Upper lobe of left lung (tissue), 6 donors: ENCODE data around the gene FYN. TPM values are rescaled to one million over a fixed set of nuclear protein-coding genes. Genes with fewer than 3 reads are reported as not detected.
A peak's percentile ranks its signal among the peaks of the same experiment; 100 is the strongest.

Experiments used
- ATAC-seq, 2 donors: fragments of 200-7000 bp; cut with Tn5 transposase; one replicate each; pipeline ENCODE4 v1.9.1; 2022; ENCODE audit warnings: mild to moderate bottlenecking in 2 of 2, moderate library complexity in 2 of 2; ENCODE audit not compliant: low FRiP score in 2 of 2
- DNase-seq, 2 donors: peaks; one replicate each; pipeline ENCODE4 v3.0.0-alpha.2; 2019 to 2020
- H3K27ac ChIP-seq, 4 donors: fragments of 200-600 bp; sonication (generic); one replicate each; pipeline ENCODE4 v1.5.1; 2016 to 2019
- H3K27me3 ChIP-seq, 4 donors: fragments of 200-600 bp; sonication (generic); one replicate each; pipeline ENCODE4 v1.5.1; 2017 to 2019
- H3K36me3 ChIP-seq, 4 donors: fragments of 200-600 bp; sonication (generic); one replicate each; pipeline ENCODE4 v1.5.1; 2016 to 2019
- H3K4me1 ChIP-seq, 4 donors: fragments of 200-600 bp; sonication (generic); one replicate each; pipeline ENCODE4 v1.5.1; 2018 to 2019
- H3K4me3 ChIP-seq, 4 donors: fragments of 200-600 bp; sonication (generic); one replicate each; pipeline ENCODE4 v1.5.1; 2017 to 2019; ENCODE audit warnings: mild to moderate bottlenecking in 2 of 4, moderate library complexity in 1 of 4
- H3K9me3 ChIP-seq, 4 donors: fragments of 200-600 bp; sonication (generic); one replicate each; pipeline ENCODE4 v1.5.1; 2018 to 2019
- EP300 ChIP-seq, 4 donors: sonication (generic); formaldehyde crosslinking; IDR thresholded peaks; one replicate each; pipeline ENCODE4 v1.5.1; 2017; ENCODE audit warnings: antibody characterized with exemption in 4 of 4, control low read depth in 2 of 4
- POLR2A ChIP-seq, 4 donors: fragments of 450-650 bp; IDR thresholded peaks; one replicate each; pipeline ENCODE4 v1.5.1; 2016 to 2017; ENCODE audit warnings: antibody characterized with exemption in 4 of 4, mild to moderate bottlenecking in 2 of 4
- POLR2AphosphoS5 ChIP-seq, 2 donors: sonication (generic); formaldehyde crosslinking; IDR thresholded peaks; one replicate each; pipeline ENCODE4 v1.5.1; 2017; ENCODE audit warnings: antibody characterized with exemption in 2 of 2
- WGBS, 2 donors: methylation state at CpG; one replicate each; pipeline ENCODE4 v1.1.5; 2017 to 2018; 5-methylcytosine and 5-hydroxymethylcytosine counted together
- total RNA-seq, 6 donors: library from RNA; depleted of rRNA in 4 of 6; stranded (reverse); fragments of >200 nt in 4 of 6; gene quantifications; one replicate each; pipeline versions ENCODE4 v1.1.0 to v1.2.1, GENCODE V29; 2016 to 2021
- TF ChIP-seq, protein P1 (sequence below), 6 experiments: fragments of 450-650 bp in 4 of 6; fragments of 200-600 bp in 2 of 6; sonication (generic) in 2 of 6; IDR thresholded peaks; one replicate each; pipeline ENCODE4 v1.5.1; 2016 to 2019; ENCODE audit warnings: antibody characterized with exemption in 6 of 6
- donor health status: DM: no; HTN: no; CAD: no; lungs with moderate emphysema.
- donor health status: DM: no; HTN: yes; CAD: no; lungs with severe emphysema.

FYN gene
- total RNA-seq, 6 donors from 2014 or later: 69.1 to 181 (median 113) TPM

DNA sequence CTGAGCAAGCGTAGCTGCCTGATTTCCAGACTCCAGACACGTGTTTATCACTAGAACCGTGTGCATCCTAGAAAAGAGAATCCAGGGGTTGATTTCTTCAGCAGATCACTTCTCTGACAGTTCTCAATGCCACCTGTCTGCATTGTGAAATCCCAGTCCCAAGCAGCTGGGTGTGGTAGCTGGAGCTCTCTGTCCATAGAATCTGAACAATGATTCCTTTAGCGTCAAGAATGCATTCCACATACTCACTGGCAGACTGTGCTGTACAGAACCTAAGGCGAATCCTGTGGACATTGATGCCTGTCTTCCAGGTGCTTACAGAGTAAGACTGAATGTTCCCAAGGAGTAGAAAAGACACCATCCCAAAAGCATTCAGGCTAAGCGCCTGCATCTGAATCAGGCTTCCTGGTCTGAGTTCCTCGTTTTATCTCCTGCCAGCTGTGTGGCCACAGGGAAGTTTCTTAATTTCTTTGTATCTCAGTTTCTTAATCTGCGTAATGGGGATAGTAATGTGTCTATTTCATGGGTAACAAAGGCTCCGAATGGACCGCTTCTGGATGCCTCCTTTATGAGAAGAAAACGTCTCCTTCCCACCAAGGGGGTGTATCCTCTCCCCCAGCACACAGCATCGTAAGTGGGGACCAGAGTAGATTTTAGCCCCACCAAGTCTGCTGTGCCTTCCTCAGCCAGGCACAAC lies 257.2 kb downstream of the FYN start:
- TF ChIP-seq, protein P1, sequence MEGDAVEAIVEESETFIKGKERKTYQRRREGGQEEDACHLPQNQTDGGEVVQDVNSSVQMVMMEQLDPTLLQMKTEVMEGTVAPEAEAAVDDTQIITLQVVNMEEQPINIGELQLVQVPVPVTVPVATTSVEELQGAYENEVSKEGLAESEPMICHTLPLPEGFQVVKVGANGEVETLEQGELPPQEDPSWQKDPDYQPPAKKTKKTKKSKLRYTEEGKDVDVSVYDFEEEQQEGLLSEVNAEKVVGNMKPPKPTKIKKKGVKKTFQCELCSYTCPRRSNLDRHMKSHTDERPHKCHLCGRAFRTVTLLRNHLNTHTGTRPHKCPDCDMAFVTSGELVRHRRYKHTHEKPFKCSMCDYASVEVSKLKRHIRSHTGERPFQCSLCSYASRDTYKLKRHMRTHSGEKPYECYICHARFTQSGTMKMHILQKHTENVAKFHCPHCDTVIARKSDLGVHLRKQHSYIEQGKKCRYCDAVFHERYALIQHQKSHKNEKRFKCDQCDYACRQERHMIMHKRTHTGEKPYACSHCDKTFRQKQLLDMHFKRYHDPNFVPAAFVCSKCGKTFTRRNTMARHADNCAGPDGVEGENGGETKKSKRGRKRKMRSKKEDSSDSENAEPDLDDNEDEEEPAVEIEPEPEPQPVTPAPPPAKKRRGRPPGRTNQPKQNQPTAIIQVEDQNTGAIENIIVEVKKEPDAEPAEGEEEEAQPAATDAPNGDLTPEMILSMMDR (IDR thresholded peaks at IDR 0.05): no peak
- TF ChIP-seq EP300 (IDR thresholded peaks at IDR 0.05): no peak
- TF ChIP-seq POLR2AphosphoS5 (IDR thresholded peaks at IDR 0.05): no peak
- TF ChIP-seq POLR2A (IDR thresholded peaks at IDR 0.05): no peak
- ATAC-seq: no peak

GRCh38 chr6:111614833-111615582 lies 258.2 kb downstream of the FYN start:
- Histone ChIP-seq H3K27me3 (no peaks in the 10 kb centered on the region), H3K36me3 (no peaks in the 10 kb centered on the region), H3K9me3 (no peaks in the 10 kb centered on the region), H3K4me3 (no peak overlapping the region), H3K27ac (no peak overlapping the region), H3K4me1 (peaks cover 4 to 15% (median 7%) of the 10 kb centered on the region in 4 donors)
- TF ChIP-seq EP300 (IDR thresholded peaks at IDR 0.05): no peak
- TF ChIP-seq, protein P1 (IDR thresholded peaks at IDR 0.05): no peak
- no peak for TF ChIP-seq POLR2A (IDR thresholded peaks at IDR 0.05)
- no peak for TF ChIP-seq POLR2AphosphoS5 (IDR thresholded peaks at IDR 0.05)
- WGBS, 2 donors: 53 to 57% methylated on average over 12 of the region's 12 CpGs
- ATAC-seq (peak; percentile 21 to 47), DNase-seq (peak in 1 of 2 donors; percentile 72)

More for the DNA sequence above, 257.2 kb downstream of the FYN start:
- Histone ChIP-seq H3K27ac (no peak overlapping the region), H3K27me3 (no peaks in the 10 kb centered on the region), H3K4me3 (no peak overlapping the region), H3K36me3 (no peaks in the 10 kb centered on the region), H3K4me1 (peaks cover 4 to 19% (median 7%) of the 10 kb centered on the region in 4 donors), H3K9me3 (no peaks in the 10 kb centered on the region)
- WGBS, 2 donors: 82 to 85% methylated on average over 12 of the region's 12 CpGs
- DNase-seq: no peak

- H3K27me3 ChIP-seq: no peaks in the 10 kb centered on the region
- H3K4me1 ChIP-seq: peaks cover 4 to 16% (median 11%) of the 10 kb centered on the region in 4 donors
- no peaks in the 10 kb centered on the region for H3K36me3 ChIP-seq
- WGBS, 2 donors: 97 to 98% methylated on average over 3 of the region's 3 CpGs
- ATAC-seq (no peak), DNase-seq (no peak)
- no peaks in the 10 kb centered on the region for H3K9me3 ChIP-seq
- H3K4me3 ChIP-seq: no peak overlapping the region
- H3K27ac ChIP-seq: no peak overlapping the region
- TF ChIP-seq, protein P1 (IDR thresholded peaks at IDR 0.05): no peak
Measured at GRCh38 chr6:111612379-111612778, 260.9 kb downstream of the FYN start.

- ATAC-seq: no peak
- TF ChIP-seq EP300 (IDR thresholded peaks at IDR 0.05) (no peak), POLR2A (IDR thresholded peaks at IDR 0.05) (no peak), POLR2AphosphoS5 (IDR thresholded peaks at IDR 0.05) (no peak)
- TF ChIP-seq, protein P1 (IDR thresholded peaks at IDR 0.05): no peak
Measured at GRCh38 chr6:111610548-111611172, 262.6 kb downstream of the FYN start.

More at GRCh38 chr6:111610548-111611172, 262.6 kb downstream of the FYN start:
- H3K4me1 ChIP-seq: peaks cover 11 to 28% (median 22%) of the 10 kb centered on the region in 4 donors
- DNase-seq: no peak
- H3K4me3 ChIP-seq: no peak overlapping the region
- H3K36me3 ChIP-seq: no peaks in the 10 kb centered on the region
- no peaks in the 10 kb centered on the region for H3K9me3 ChIP-seq
- 87 to 91% methylated on average over 2 of the region's 2 CpGs for WGBS, 2 donors
- H3K27me3 ChIP-seq: no peaks in the 10 kb centered on the region
- no peak overlapping the region for H3K27ac ChIP-seq

Other genes starting within 250 kb of the FYN start
- not detected for gene CCN6, start 180.7 kb upstream of the FYN start, total RNA-seq
- gene TUBE1, start 214.0 kb upstream of the FYN start, total RNA-seq: 10 to 100 TPM; 12.5 to 48.6 (median 21.0) TPM
- gene FAM229B, start 214.1 kb upstream of the FYN start, total RNA-seq: 10 to 100 TPM in 3 of 6 donors, 1 to 10 TPM in 3; 3.1 to 14.0 (median 10.4) TPM